Measurements from ENCODE around the gene RNF157.
"Not testable (repeated sequence)": the region's sequence is repeated elsewhere in the genome, so short reads cannot be mapped to it uniquely, and the experiment has no call there.

GRCh38 chr17:76225373-76226086 lies 14.8 kb downstream of the RNF157 start:
- not testable (repeated sequence) for TF ChIP-seq EP300, HDAC2, MAX (IDR thresholded peaks at IDR 0.05)
